SK-N-SH (cell line): ENCODE data around the gene AFG3L2. TPM values are rescaled to one million over a fixed set of nuclear protein-coding genes. Genes with fewer than 3 reads are reported as not detected.
A peak's percentile ranks its signal among the peaks of the same experiment; 100 is the strongest.

Source experiments
- CTCF ChIA-PET: fragments of 300-600, 350-600 bp; formaldehyde crosslinking; extraction: SDS; loops from one replicate; lab custom pipeline; 2021; lab: Yijun Ruan, JAX
- POLR2A ChIA-PET: fragments of 350-600 bp; sonication (Branson Sonifier 250); formaldehyde crosslinking; extraction: SDS; loops from one replicate; lab custom pipeline; 2020; ENCODE audit warnings: antibody characterized with exemption, inconsistent platforms; lab: Yijun Ruan, JAX
- DNase-seq: peaks from one replicate; pipeline ENCODE4 v3.0.0; 2012
- H2AFZ ChIP-seq: fragments of 200-600 bp; sonication (generic); 2 replicates; pipeline ENCODE4 v1.8.1; 2016; ENCODE audit warnings: antibody characterized with exemption, mild to moderate bottlenecking, low read depth
- H3F3A ChIP-seq: fragments of 200-600 bp; sonication (generic); replicated peaks from 2 replicates; pipeline ENCODE3; 2016; ENCODE audit warnings: antibody characterized with exemption, mild to moderate bottlenecking; ENCODE audit not compliant: insufficient read depth
- H3K27ac ChIP-seq, 2 experiments: fragments of 200-500 bp in 1 of 2; fragments of 200-600 bp in 1 of 2; sonication (Bioruptor generic) in 1 of 2; sonication (generic), shearing (Covaris generic) in 1 of 2; 2 replicates each; pipeline versions ENCODE4 v1.5.1 to v1.6.1; 2014 to 2016; ENCODE audit warnings: low read depth in 2 of 2, inconsistent platforms in 1 of 2, low read length in 1 of 2, mild to moderate bottlenecking in 1 of 2, mixed read lengths in 1 of 2
- H3K27me3 ChIP-seq: fragments of 200-600 bp; sonication (generic), shearing (Covaris generic); 2 replicates; pipeline ENCODE4 v1.6.1; 2016; ENCODE audit warnings: mixed run types; ENCODE audit not compliant: insufficient read depth
- H3K36me3 ChIP-seq, 2 experiments: fragments of 200-500 bp in 1 of 2; fragments of 200-600 bp in 1 of 2; sonication (Bioruptor generic) in 1 of 2; sonication (generic) in 1 of 2; replicated peaks in 1 of 2; 2 replicates each; pipeline versions ENCODE3 to v1.5.1; 2014 to 2016; ENCODE audit warnings: low read length in 1 of 2, mild to moderate bottlenecking in 1 of 2; ENCODE audit not compliant: insufficient read depth in 2 of 2, control insufficient read depth in 1 of 2
- H3K4me1 ChIP-seq, 2 experiments: fragments of 200-500 bp in 1 of 2; fragments of 200-600 bp in 1 of 2; sonication (Bioruptor generic) in 1 of 2; sonication (generic), shearing (Covaris generic) in 1 of 2; 2 replicates each; pipeline versions ENCODE4 v1.5.1 to v1.6.1; 2014 to 2016; ENCODE audit warnings: low read depth in 1 of 2, low read length in 1 of 2, mixed run types in 1 of 2; ENCODE audit not compliant: insufficient read depth in 2 of 2, control insufficient read depth in 1 of 2
- H3K4me2 ChIP-seq: fragments of 200-600 bp; sonication (generic), shearing (Covaris generic); 2 replicates; pipeline ENCODE4 v1.6.1; 2017; ENCODE audit warnings: mixed run types
- H3K4me3 ChIP-seq, 2 experiments: fragments of 200-500 bp in 1 of 2; fragments of 200-600 bp in 1 of 2; sonication (Bioruptor generic) in 1 of 2; sonication (generic), shearing (Covaris generic) in 1 of 2; 2 replicates each; pipeline versions ENCODE4 v1.5.1 to v1.8.1; 2014 to 2016; ENCODE audit warnings: low read depth in 2 of 2, inconsistent platforms in 1 of 2, low read length in 1 of 2, mild to moderate bottlenecking in 1 of 2, mixed read lengths in 1 of 2, moderate library complexity in 1 of 2
- H3K79me2 ChIP-seq: fragments of 200-600 bp; sonication (generic); 2 replicates; pipeline ENCODE4 v1.8.1; 2017; ENCODE audit warnings: mild to moderate bottlenecking; ENCODE audit not compliant: insufficient read depth
- H3K9ac ChIP-seq: fragments of 200-600 bp; sonication (generic); 2 replicates; pipeline ENCODE4 v1.6.1; 2017; ENCODE audit warnings: mixed run types
- H3K9me2 ChIP-seq: fragments of 200-600 bp; sonication (generic); 2 replicates; pipeline ENCODE4 v1.6.1; 2017; ENCODE audit warnings: mixed run types
- H3K9me3 ChIP-seq: fragments of 200-600 bp; sonication (generic); 2 replicates; pipeline ENCODE4 v1.6.1; 2017; ENCODE audit warnings: mixed run types, mild to moderate bottlenecking, moderate library complexity
- H4K20me1 ChIP-seq: fragments of 200-600 bp; sonication (generic); 2 replicates; pipeline ENCODE4 v1.6.1; 2017; ENCODE audit warnings: mild to moderate bottlenecking, mixed run types; ENCODE audit not compliant: insufficient read depth
- CHD2 ChIP-seq: fragments of 150-350 bp; IDR thresholded peaks from 2 replicates; pipeline ENCODE4 v1.6.1; 2018; ENCODE audit warnings: low read length; ENCODE audit not compliant: partially characterized antibody
- FOXM1 ChIP-seq: IDR thresholded peaks from 2 replicates; pipeline ENCODE4 v1.4.0; 2012; ENCODE audit warnings: low read depth, mild to moderate bottlenecking
- IRF3 ChIP-seq: fragments of 150-350 bp; IDR thresholded peaks from 2 replicates; pipeline ENCODE4 v1.6.1; 2016; ENCODE audit warnings: mild to moderate bottlenecking, low read depth, low read length
- NRF1 ChIP-seq: IDR thresholded peaks from 2 replicates; pipeline ENCODE4 v1.6.1; 2012; ENCODE audit warnings: low read depth, mild to moderate bottlenecking, low read length
- RAD21 ChIP-seq: IDR thresholded peaks from 2 replicates; pipeline ENCODE4 v1.6.1; 2012; ENCODE audit warnings: mild to moderate bottlenecking, low read length
- SIN3A ChIP-seq: IDR thresholded peaks from 2 replicates; pipeline ENCODE4 v1.6.1; 2012; ENCODE audit warnings: low read depth, mild to moderate bottlenecking, low read length, moderate library complexity, borderline replicate concordance
- TEAD4 ChIP-seq: IDR thresholded peaks from 2 replicates; pipeline ENCODE4 v1.4.0; 2012; ENCODE audit warnings: mild to moderate bottlenecking, borderline replicate concordance; ENCODE audit not compliant: insufficient read depth
- YY1 ChIP-seq: IDR thresholded peaks from 2 replicates; pipeline ENCODE4 v1.4.0; 2012; ENCODE audit warnings: low read depth, mild to moderate bottlenecking
- WGBS: methylation state at CpG from one replicate; pipeline ENCODE4 v1.1.6; 2017; ENCODE audit warnings: low lambda C conversion rate; 5-methylcytosine and 5-hydroxymethylcytosine counted together
- polyA plus RNA-seq, 3 experiments: library from polyadenylated mRNA; depleted of rRNA; stranded (reverse); fragments of >200 nt; gene quantifications; 2 replicates each; pipeline ENCODE4 v1.2.3, GENCODE V29; 2012
- TF ChIP-seq, protein P1 (sequence below): IDR thresholded peaks from 2 replicates; pipeline ENCODE4 v1.4.0; 2012; ENCODE audit warnings: low read depth, borderline replicate concordance

Gene AFG3L2
- polyA plus RNA-seq, 1 of the 3 experiments (the other 2 are of a cell fraction): 26.0 TPM

DNA sequence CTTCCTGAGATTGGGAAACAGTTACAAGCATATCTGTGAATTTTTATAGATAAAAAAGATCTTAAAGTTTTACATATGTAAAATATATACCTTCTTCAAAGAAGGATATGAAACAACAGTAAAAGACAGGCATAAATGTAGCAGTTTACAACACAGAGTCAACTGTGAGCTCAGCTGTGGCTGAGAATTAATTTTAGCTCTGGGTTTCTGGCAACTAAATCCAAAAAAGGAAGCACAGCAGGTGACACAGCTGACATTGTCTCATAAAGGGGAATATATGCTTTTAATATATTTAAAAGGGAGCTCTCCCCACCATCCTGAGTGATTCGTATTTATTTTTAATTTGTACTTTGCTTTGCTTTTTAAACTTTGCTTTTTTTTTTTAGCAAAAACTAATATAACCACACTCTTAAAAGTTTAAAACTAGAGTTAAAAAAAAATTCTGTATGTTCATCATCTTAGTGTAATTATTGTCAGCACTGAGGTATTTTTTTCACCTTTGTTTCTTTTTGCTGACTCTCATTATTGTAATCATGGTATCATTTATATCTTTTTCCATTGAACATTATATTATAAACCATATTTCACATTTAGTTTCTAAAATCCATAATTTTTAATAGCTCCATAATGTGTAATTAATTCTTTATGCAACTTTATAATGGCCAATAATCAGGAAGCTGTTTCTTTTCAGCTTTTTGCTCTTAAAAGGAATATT lies 62.3 kb downstream of the AFG3L2 start:
- no peaks in the 10 kb centered on the region for H3K27me3 ChIP-seq
- no peak overlapping the region for H3K4me3 ChIP-seq
- ChIA-PET CTCF (interaction anchor here (0.8 to 3.8 kb wide), 3 partner anchors 13 to 78 kb away, joined by 3 to 30 read pairs (median 4); no protein-coding TSS in a partner anchor), POLR2A (no interaction called here)
- WGBS: 87% methylated on average over 1 of the region's 1 CpG
- H3F3A ChIP-seq: peaks cover 43% of the 10 kb centered on the region
- peaks cover 14% of the 10 kb centered on the region for H3K9me3 ChIP-seq
- no peak overlapping the region; the same call in 1 of the 2 replicates for H2AFZ ChIP-seq
- DNase-seq: no peak
- peaks cover 53% of the 10 kb centered on the region for H4K20me1 ChIP-seq
- H3K9me2 ChIP-seq: no peaks in the 10 kb centered on the region
- no peak overlapping the region for H3K9ac ChIP-seq
- H3K4me2 ChIP-seq: no peak overlapping the region
- peaks cover 39 to 69% of the 10 kb centered on the region in 2 experiments for H3K36me3 ChIP-seq
- peak overlapping the region in 1 of 2 experiments; percentile 59; a peak in 1 of 4 replicates for H3K27ac ChIP-seq
- H3K4me1 ChIP-seq: peaks cover 2 to 23% of the 10 kb centered on the region in 2 experiments; a peak in 3 of 4 replicates
- TF ChIP-seq CHD2 (no peak), SIN3A (no peak), RAD21 (no peak), YY1 (no peak), FOXM1 (no peak), IRF3 (no peak), TEAD4 (no peak)
- TF ChIP-seq, protein P1, sequence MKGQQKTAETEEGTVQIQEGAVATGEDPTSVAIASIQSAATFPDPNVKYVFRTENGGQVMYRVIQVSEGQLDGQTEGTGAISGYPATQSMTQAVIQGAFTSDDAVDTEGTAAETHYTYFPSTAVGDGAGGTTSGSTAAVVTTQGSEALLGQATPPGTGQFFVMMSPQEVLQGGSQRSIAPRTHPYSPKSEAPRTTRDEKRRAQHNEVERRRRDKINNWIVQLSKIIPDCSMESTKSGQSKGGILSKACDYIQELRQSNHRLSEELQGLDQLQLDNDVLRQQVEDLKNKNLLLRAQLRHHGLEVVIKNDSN: no peak
- TF ChIP-seq, all 33 proteins: peak for 0
- peaks cover 100% of the 10 kb centered on the region for H3K79me2 ChIP-seq

GRCh38 chr18:12313530-12314245 lies 63.3 kb downstream of the AFG3L2 start:
- H3K4me1 ChIP-seq: peaks cover 3 to 27% of the 10 kb centered on the region in 2 experiments; a peak in 3 of 4 replicates
- ChIA-PET POLR2A (no interaction called here), CTCF (interaction anchor here (1.1 to 3.8 kb wide), 2 partner anchors 15 to 79 kb away, joined by 3 to 30 read pairs; no protein-coding TSS in a partner anchor)
- H3K9ac ChIP-seq: no peak overlapping the region
- H3K27ac ChIP-seq: peak overlapping the region; percentile 59 to 65; a peak in 2 of 4 replicates
- TF ChIP-seq NRF1: no peak
- H3K9me3 ChIP-seq: peaks cover 14% of the 10 kb centered on the region
- no peaks in the 10 kb centered on the region for H3K9me2 ChIP-seq
- peaks cover 43% of the 10 kb centered on the region for H3F3A ChIP-seq
- DNase-seq: no peak
- H2AFZ ChIP-seq: no peak overlapping the region
- H4K20me1 ChIP-seq: peaks cover 55% of the 10 kb centered on the region
- WGBS: 94% methylated on average over 5 of the region's 5 CpGs
- H3K4me3 ChIP-seq: no peak overlapping the region
- H3K79me2 ChIP-seq: peaks cover 100% of the 10 kb centered on the region
- H3K27me3 ChIP-seq: no peaks in the 10 kb centered on the region
- H3K4me2 ChIP-seq: 0 out of 2 replicates have a peak overlapping the region, but pooled peaks have one; percentile 13
- H3K36me3 ChIP-seq: peaks cover 39 to 74% of the 10 kb centered on the region in 2 experiments
